HG02678 (cell line): ENCODE results near the gene UBE3B.

Experiments
- ATAC-seq: cut with Tn5 transposase; IDR thresholded peaks from one replicate; pipeline ENCODE4 v1.9.1; 2021; ENCODE audit warnings: mild to moderate bottlenecking, moderate library complexity; ENCODE audit not compliant: unreplicated experiment

UBE3B gene

GRCh38 chr12:109448707-109449390 is 28.6 kb upstream of the UBE3B start:
- ATAC-seq = no peak

DNA sequence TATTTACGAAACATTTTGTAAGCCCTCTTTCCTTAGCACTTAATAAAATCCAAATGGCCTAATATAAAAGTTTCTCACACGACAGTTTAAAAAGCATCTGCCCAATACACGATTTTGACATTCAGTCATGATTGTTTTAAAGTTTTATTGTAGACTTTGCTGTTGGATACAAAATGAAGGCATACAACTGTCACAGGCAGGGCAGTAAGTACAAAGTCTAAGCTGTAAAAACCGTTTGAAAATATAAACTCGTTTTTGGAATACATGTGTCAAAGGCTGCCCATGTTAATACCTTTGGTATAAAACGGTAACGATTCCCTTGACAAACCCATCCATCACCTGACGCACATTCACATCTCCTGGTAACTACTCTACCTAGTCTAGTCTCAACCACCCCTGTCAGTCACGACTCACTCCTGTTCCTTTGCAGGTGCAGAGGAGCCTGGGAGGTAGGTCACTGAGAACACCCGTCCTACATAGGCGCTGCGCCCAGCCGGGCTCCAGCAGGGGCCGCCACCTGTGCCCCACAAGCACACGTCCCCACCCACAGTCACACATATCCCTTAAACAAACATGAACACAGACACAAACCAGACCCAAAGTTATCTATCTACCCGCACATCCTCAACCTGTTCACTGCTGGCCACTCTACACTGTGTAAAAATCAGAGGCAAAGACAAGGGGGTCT is 27.4 kb upstream of the UBE3B start:
- no peak for ATAC-seq

GRCh38 chr12:109450980-109451379 is 26.5 kb upstream of the UBE3B start:
- ATAC-seq = no peak

GRCh38 chr12:109451400-109451799 is 26.0 kb upstream of the UBE3B start:
- ATAC-seq = no peak

- ATAC-seq = no peak
Observed at GRCh38 chr12:109452489-109452888, 24.9 kb upstream of the UBE3B start.

- no peak for ATAC-seq
Observed at GRCh38 chr12:109455706-109456105, 21.7 kb upstream of the UBE3B start.

DNA sequence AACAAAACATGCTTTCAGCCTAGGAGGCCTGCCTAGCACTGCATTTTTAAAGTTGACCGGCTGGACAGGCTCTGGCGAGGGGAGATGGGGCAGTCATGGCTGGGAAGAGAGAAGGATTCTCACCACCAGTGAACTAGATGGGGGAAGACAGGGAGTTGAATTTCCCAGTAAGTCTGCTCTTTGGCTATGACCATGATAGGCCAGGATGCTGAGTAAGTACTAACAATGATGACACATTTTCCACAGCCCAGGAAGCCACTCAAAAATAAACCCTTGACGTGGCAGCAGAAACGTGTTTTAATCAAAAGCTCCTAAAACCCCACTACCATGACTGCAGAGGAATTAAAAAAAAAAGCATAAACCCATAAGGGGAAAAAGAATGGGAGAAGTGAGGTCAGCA is 19.3 kb upstream of the UBE3B start:
- ATAC-seq = no peak

GRCh38 chr12:109458771-109459208 is 18.6 kb upstream of the UBE3B start:
- no peak for ATAC-seq

GRCh38 chr12:109459247-109459646 is 18.2 kb upstream of the UBE3B start:
- ATAC-seq = no peak

GRCh38 chr12:109460538-109460937 is 16.9 kb upstream of the UBE3B start:
- no peak for ATAC-seq

DNA sequence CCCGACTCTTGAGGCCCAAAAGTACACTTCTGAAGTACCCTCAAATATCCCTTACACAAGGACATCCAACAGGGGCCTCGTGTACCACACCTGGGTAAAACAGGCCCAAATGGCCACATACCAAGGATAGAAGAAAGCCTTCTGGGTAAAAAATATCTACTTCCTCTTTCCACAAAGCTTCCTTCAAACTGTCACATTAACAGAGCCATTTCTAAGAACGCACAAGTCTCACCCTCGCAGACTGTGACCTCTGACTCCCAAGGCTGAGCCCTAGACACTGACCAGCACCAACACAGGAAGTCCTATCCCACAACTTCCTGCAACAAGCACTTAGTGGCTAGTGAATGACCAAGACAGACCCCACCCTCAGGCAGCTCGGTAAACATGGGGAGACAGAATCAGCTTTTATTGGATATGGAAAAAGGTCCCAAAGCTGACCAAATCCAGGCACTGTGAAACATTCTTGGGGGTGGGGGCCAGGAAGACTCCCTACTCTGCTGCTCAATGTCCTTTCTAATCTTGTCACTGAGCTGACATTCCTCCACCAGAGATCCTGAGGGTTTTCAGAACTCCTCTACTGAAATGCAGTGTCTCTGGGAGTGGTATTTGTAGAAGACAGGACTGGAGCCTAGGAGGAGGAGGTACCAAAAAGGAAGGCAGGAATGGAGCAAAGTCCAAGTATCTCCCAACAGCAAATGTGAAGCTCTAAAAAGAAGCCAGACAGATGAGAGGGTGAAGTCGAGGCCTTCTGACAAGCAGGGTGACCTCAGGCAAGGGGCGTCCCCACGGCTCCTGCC is 16.2 kb upstream of the UBE3B start:
- ATAC-seq = no peak

GRCh38 chr12:109461846-109462756 is 15.3 kb upstream of the UBE3B start:
- no peak for ATAC-seq

GRCh38 chr12:109462868-109463692 is 14.4 kb upstream of the UBE3B start:
- ATAC-seq = no peak

DNA sequence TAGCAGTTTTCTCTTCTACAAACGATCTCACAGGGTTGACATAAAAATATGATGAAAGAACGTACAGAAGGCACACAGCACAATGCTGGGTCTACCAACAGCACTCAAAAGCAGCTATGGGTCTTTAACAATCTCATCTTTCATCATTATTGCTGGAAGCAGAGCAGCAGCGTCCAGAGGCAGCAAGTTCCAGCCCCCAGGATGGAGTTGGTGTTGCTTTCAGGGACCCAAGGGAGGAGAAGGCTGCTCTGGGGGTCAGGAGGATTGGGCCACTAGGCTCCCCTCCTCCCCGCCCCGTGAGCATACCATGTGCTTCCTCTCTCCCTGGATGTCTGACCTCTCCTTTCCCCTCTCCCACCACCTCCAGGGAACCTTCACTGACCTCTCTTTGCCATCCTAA is 13.7 kb upstream of the UBE3B start:
- ATAC-seq = no peak

DNA sequence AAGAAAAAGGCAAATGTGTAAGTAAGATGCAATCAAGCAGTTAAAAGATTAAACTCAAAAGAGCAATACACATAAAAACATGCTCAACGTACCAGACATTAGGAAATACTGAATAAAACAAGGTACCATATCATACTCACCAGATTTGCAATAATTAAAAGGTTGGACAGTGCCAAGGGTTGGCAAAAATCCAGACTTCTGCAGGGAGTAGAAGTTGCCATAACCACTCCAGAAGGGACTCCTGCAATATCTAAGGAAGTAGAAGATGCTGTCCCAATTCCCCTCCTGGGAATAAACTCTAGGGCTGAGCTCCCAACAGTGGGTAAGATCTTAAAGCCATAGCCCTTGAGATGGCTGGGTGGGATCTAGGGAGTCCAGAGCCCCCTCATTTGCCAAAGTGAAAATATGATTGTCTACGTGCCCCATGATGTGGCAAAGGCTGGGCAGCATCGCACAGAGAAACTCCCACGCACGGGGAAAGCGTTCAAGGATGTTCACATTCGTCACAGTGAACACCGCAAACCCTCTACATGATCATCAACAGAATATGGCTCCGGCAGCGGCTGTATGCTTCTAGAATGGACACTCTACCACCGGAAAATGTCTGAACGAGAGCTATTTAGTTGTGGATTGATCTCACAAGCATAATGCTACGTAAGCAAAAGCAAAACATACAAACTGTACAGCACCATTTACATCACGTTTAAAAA is 12.6 kb upstream of the UBE3B start:
- ATAC-seq = no peak

DNA sequence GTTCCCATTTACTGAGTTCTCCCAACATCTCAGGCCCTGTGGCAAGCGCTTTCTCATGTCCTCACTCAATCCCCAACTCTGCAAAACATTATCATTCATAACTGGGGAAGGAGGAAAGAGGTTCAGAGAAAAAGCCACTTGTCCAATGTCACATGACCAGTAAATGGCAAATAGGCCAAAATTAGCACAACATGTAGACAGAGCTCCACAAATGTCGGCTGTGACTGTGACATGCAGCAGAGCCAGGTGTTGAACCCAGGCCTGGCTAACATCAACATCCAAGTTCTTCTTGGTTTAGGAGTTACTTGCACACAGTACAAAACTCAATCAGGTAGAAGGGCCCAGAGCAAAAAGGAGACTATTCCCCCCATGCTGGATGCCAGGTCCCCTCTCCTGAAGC is 11.1 kb upstream of the UBE3B start:
- no peak for ATAC-seq

DNA sequence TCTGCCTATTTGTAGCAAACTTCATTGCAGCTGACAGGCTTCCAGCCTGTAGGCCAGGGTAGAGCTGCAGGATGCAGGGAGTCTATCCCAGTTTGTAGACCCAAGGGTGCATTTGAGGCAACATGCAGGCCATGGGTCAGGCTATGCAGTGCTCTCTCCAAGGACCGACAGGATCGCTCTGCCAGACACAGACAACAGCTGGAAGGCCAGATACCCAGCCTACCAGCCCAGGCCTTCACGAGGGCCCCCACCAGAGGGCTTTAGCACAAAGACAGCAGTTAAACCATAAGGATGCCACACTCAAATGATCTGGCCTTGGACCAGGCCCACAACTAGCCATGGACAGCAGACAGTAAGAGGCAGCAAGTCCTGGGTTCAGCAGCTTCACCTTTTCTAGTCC is 10.6 kb upstream of the UBE3B start:
- no peak for ATAC-seq

DNA sequence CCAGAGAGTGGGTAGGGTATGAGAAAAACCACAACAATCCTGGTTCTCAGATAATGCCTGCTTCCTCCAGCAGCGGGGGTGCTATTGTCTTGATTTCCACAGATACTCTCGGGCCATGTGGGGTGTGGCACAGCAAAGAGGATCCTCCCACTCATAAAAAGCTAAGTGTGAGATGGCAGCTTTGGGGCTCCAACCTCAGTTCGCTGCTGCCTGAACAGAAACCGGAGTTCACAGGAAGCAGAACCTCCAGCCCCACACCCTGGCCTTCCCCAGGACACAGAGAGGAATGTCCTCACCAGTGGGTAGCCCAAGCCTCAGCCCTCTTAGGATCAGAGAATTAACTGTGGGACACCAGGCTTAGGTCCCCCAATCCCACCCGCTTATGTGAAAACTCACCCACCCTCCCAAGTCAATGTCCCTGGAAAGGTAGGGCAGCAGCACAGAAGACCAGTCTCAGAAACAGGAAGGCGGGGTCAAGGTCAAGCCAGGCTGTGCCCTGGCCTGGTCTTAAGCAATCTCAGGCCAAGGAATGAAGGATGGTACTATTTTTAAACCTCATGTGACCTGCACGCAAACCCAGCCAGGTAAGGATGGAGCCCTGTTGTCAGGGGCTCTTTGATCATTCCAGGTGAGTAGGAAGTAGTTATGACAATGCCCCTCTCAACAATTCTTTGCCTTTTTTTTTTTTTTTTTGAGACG is 9.3 kb upstream of the UBE3B start:
- no peak for ATAC-seq

DNA sequence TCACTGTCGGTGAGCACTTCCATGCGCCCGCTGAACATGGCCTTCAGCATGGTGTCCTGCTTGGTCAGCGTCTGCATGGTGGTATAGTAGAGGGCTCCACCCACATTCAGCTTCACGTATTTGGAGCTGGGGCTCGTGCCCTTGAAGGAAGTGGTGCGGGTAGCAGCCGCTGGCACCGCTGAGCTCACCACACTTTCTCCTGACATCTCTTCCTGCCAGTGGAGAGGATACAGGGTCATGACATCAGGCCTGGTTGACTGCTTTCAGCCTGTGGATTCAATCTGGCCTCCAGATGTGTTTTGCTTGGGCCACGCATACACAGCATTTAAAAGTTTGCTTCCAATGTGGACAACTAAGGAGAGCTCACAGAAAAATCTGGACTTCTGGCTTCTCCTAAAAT is 7.9 kb upstream of the UBE3B start:
- no peak for ATAC-seq
